Measurements from ENCODE around the gene FADS6.

FADS6 gene

DNA sequence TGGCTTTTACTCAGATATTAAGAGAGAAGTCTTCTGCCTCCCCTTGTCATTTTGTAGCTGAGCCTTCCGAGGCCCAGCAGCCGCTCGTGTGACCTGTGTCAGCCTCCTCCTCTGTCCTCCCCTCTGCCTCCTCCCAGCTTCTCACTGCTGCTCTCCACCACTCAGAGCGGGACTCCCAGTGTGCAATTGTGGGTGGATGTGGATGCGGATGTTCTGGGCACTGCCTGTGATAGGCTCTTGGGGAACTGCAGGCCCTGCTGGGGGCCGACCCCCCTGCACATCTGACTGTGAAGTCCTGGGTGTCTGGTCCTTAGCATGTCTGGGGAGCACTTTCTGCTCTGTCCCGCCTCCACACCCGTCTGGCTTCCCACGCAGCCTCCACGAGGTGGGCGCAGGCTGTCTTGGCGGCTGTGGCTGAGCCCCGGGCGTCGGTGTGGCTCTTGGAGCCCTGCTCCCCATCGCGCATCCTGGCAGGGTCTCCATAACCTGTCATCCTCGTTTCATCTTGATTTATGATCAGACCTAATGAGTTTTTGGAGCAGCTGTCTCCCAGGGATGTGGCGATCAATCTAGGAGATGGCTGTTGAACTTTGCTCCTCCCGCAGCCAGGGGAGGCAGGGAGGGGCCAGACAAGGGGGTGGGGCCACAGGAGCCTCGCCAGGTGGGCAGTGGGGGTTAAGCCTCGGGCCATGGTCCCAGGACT, 61.8 kb downstream of the FADS6 start:
- no peak for DNase-seq (ENCODE audit: low spot score)

DNA sequence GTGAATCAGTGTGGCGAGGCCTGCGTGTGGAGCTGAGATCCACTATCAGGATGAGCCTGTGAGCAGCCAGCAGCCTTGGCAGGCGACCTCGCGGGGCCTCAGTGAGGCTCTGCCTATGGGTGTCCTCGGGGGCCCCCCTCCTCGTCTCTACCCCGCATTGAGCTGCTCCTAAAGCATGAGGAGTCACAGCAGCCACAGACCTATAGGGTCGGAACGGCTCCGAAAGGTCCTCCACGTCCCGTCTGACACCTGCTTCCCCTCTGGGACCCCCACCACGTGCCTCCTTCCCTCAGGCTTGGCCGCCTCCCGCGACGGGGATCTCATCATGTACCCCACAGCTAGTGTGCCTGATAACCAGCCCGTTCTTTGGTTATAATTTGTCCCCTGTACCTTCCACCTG, 62.6 kb downstream of the FADS6 start:
- no peak for DNase-seq (ENCODE audit: low spot score)

DNA sequence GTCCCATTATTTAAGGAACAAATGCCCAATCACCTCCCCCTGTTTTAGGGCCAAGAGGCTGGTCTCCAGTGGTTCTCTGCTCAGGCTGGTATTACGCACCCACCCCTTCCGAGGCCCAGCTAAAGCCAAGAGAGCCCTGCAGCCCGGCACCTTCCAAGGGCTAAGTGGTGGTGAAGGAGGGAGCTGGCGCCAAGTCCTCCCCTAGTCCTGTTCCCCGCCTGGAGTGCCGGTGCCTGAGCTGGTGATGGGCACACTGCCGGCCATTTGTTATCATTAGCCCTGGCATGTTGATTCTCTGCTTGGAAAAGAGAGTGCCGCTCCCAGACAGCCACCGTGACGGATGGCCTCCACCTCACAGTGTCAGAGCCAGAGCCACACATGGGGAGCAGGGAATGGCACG, 65.6 kb downstream of the FADS6 start:
- DNase-seq (ENCODE audit: low spot score): no peak

All from CD4-positive, alpha-beta T cell treated with Interleukin-15 for 4 hours (primary cell).